Skeletal muscle tissue (tissue), 4 donors: ENCODE data around the gene HOXA1. TPM values are rescaled to one million over a fixed set of nuclear protein-coding genes. Genes with fewer than 3 reads are reported as not detected.

Source experiments
- H3K27ac ChIP-seq: one replicate; pipeline ENCODE4 v1.7.0; 2013; ENCODE audit warnings: mild to moderate bottlenecking, low read depth, low read length, inconsistent platforms
- H3K27me3 ChIP-seq, 3 donors: one replicate each; pipeline ENCODE4 v1.7.0; 2013; ENCODE audit warnings: low read length in 3 of 3; ENCODE audit not compliant: control insufficient read depth in 3 of 3, insufficient read depth in 3 of 3
- H3K36me3 ChIP-seq, 3 donors: one replicate each; pipeline ENCODE4 v1.7.0; 2013; ENCODE audit warnings: low read length in 3 of 3; ENCODE audit not compliant: control insufficient read depth in 3 of 3, insufficient read depth in 3 of 3
- H3K4me1 ChIP-seq, 3 donors: one replicate each; pipeline ENCODE4 v1.7.0; 2013; ENCODE audit warnings: low read length in 3 of 3, mild to moderate bottlenecking in 3 of 3; ENCODE audit not compliant: control insufficient read depth in 3 of 3, insufficient read depth in 3 of 3
- H3K4me3 ChIP-seq, 3 donors: one replicate each; pipeline ENCODE4 v1.7.0; 2013; ENCODE audit warnings: low read length in 3 of 3
- H3K9ac ChIP-seq, 3 donors: one replicate each; pipeline ENCODE4 v1.7.0; 2013; ENCODE audit warnings: low read length in 3 of 3, mild to moderate bottlenecking in 3 of 3, moderate library complexity in 2 of 3, low read depth in 1 of 3
- H3K9me3 ChIP-seq, 3 donors: one replicate each; pipeline ENCODE4 v1.7.0; 2013; ENCODE audit warnings: low read length in 3 of 3; ENCODE audit not compliant: control insufficient read depth in 3 of 3
- total RNA-seq: library from RNA; depleted of rRNA; stranded (reverse); fragments of >200 nt; gene quantifications from one replicate; pipeline ENCODE4 v1.2.3, GENCODE V29; 2014
- donor health status: Osteomylitis.

HOXA1 gene
- total RNA-seq, 1 donor from 2014 or later, result not detected

DNA sequence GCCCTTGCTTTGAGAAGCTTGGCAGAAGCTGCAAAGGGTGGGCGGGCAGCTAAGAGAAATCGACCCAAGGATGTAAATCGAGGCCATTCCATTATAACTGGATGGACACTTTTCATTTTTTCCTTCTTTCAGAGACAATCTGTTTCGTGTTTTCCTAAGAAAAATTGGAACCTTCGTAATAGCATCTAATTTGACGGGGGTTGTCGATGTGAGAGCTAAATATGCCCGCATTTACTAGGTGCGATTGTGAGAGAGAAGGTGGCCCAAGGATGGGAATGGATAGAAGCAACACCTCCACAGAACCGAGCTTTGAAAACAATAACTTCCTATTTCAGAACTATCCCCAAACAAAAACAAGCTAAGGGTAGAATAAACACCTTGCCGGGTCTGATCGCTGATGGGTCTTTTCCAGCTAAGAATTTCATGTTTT lies 35.6 kb upstream of the HOXA1 start:
- no peaks in the 10 kb centered on the region for H3K9me3 ChIP-seq
- peaks cover 0 to 4% (median 0%) of the 10 kb centered on the region in 3 donors for H3K36me3 ChIP-seq
- peaks cover 43 to 69% (median 69%) of the 10 kb centered on the region in 3 donors for H3K4me1 ChIP-seq
- H3K27me3 ChIP-seq, result no peaks in the 10 kb centered on the region
- H3K4me3 ChIP-seq, result peak overlapping the region; percentile 84 to 91 (median 87)
- H3K27ac ChIP-seq, result peak overlapping the region; percentile 64
- H3K9ac ChIP-seq, result peak overlapping the region; percentile 81 to 84 (median 82)

DNA sequence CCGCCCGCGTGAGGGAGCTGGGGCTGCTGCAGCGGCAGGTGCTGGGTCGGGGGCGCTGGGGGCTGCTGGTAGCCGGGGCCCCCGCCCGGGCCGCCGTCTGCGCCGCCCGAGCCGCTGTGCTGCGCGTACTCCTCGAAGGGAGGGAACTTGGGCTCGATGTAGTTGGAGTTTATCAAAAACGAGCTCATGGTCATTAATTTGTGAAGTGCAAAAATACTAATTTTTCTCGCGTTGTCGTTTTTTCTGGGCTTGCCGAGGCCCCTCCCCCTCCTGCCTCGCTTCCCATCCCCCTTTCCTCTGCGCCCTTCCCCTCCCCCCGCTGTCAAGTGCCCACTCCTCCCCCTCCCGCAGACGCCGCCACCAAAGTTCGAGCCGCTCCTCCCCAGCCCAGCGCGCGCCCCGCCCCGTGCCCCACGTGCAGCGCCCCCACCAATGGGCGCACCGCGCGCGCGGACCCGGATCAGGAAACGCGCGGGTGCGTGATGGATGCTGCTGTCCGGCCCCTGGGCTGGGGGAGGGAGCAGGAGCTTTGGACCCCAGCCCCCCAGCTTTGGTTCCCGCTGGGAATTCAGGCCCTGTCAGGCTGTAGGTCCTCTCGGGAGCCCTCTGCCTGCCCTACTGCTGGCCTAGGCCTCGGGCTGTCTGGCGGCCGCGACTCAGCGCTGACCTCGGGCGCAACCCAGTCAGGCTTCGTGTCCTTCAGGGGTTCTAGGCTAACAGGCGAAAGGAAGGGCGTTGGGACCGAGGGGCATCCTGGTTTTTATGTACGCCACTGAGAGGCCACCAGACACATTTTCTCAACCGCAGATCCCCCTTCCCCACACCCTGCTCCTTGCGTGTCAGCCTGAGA lies 35.0 kb upstream of the HOXA1 start, which contains the start of gene HOXA4:
Gene HOXA4, minus strand, starts transcription at position 218 of the 850 bp plus-strand sequence. Its CDS starts 24 bp downstream, at position 194.
- H3K9ac ChIP-seq, result peak within 1 kb of the TSS; percentile 83 to 90 (median 84)
- H3K36me3 ChIP-seq, result peaks cover 0 to 4% (median 0%) of the 10 kb centered on the region in 3 donors
- H3K27ac ChIP-seq, result peak within 1 kb of the TSS; percentile 74
- peaks cover 45 to 69% (median 68%) of the 10 kb centered on the region in 3 donors for H3K4me1 ChIP-seq
- no peaks in the 10 kb centered on the region for H3K9me3 ChIP-seq
- no peaks in the 10 kb centered on the region for H3K27me3 ChIP-seq
- H3K4me3 ChIP-seq, result peak within 1 kb of the TSS; percentile 84 to 91 (median 87)

DNA sequence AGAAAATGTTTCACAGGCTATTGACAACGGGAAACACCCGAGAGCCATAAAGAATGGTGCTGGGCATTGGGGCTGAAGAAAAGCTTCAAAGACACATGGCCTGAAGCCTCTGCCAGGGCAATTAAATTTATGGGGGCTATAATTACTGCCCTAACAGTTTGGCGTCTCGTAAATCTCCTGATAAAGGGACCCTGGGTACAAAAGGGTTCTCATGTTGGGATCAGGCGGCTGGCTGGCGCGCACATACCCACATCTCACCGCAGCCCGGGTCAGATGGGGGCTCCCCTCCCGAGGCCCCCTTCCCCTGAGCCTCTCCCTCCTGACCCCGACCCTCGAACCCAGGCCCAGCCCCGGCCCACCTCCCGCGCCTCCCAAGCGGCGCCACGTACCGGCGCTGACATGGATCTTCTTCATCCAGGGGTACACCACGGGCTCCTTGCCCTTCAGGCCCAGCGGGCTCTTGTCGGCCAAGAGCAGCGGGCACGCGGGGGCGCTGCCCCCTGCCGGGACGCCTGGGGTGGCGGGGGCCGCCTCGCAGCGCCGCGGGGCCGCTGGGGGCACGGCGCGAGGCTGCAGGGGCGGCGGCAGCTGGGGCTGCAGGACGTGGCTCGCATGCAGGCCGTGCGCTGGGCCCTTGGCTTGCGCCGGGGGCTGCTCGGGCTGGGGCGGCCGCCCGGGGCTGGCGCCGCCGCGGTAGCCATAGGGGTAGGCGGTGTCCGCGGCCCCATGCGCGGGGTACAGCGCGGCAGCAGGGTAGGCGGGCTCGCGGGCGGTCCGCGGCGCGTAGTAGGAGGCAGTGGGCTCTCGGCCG lies 34.1 kb upstream of the HOXA1 start:
- H3K9me3 ChIP-seq, result no peaks in the 10 kb centered on the region
- peaks cover 51 to 69% (median 68%) of the 10 kb centered on the region in 3 donors for H3K4me1 ChIP-seq
- H3K4me3 ChIP-seq, result peak overlapping the region; percentile 76 to 91 (median 87)
- H3K27ac ChIP-seq, result peak overlapping the region; percentile 74
- no peaks in the 10 kb centered on the region for H3K27me3 ChIP-seq
- H3K36me3 ChIP-seq, result peaks cover 0 to 4% (median 2%) of the 10 kb centered on the region in 3 donors
- peak overlapping the region; percentile 75 to 90 (median 83) for H3K9ac ChIP-seq

DNA sequence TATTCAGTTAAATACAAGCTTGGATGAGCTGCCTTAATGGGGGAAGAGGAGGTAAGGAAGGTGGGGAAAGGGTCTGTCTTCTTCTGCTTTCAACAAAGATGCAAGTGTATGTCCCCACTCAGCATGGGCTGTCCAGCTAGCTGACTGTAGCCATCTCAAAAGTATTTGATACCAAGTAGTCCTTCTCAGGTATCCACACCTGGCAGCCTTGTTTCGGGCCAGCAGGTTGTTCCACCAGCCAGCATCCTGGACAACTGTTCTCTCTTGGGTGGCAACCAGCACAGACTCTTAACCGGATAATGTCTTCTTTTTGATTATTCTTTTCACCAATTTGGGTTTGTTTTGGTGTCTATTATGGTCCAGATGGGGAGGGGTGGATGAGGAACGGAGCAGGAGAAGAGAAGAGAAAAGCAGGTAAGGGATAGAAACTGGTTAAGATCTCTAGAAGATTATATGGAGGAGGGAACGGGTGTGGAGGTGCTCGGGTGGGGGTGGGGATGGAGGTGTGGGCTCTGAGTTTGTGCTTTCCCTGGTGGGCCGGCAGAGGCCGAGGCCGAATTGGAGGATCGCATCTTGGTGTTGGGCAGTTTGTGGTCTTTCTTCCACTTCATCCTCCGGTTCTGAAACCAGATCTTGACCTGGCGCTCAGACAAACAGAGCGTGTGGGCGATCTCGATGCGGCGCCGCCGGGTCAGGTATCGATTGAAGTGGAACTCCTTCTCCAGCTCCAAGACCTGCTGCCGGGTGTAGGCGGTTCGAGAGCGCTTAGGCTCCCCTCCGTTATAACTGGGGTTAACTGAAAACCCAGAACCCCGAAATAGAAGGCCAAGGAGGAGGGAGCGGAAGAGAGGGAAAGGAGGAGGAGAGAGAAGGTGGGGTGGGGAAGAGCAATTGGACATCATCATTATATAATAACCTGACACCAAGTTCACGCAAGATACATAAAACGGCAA lies 33.3 kb upstream of the HOXA1 start:
- Histone ChIP-seq H3K9ac (peak overlapping the region; percentile 75 to 90 (median 83)), H3K4me3 (peak overlapping the region; percentile 69 to 91 (median 87)), H3K9me3 (no peaks in the 10 kb centered on the region), H3K4me1 (peaks cover 43 to 61% (median 60%) of the 10 kb centered on the region in 3 donors), H3K27ac (peak overlapping the region; percentile 74), H3K36me3 (peaks cover 0 to 4% (median 3%) of the 10 kb centered on the region in 3 donors), H3K27me3 (no peaks in the 10 kb centered on the region)

DNA sequence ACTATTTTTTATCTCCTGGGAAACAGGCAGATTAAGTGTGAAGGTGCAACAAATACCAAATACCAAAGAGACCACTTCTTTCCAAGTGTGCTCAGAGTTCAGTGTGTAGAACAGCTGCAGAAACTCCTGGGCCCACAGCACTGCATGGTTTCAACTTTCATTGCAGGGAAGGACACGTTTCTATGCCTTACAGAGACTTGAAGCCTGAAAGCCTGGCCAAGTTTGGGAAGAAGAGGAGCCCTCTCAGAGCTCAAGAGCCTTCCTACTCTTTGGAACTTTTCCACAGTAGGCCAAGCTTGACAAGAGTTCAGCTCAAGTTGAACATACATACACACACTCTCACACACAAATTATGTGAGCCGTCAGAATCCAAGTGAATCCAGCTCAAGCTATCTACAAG lies 32.2 kb upstream of the HOXA1 start:
- peaks cover 39 to 51% (median 50%) of the 10 kb centered on the region in 3 donors for H3K4me1 ChIP-seq
- H3K4me3 ChIP-seq, result peak overlapping the region in 1 of 3 donors; percentile 6
- no peaks in the 10 kb centered on the region for H3K9me3 ChIP-seq
- peak overlapping the region; percentile 3 for H3K27ac ChIP-seq
- H3K36me3 ChIP-seq, result peaks cover 0 to 4% (median 3%) of the 10 kb centered on the region in 3 donors
- no peaks in the 10 kb centered on the region for H3K27me3 ChIP-seq
- no peak overlapping the region for H3K9ac ChIP-seq

DNA sequence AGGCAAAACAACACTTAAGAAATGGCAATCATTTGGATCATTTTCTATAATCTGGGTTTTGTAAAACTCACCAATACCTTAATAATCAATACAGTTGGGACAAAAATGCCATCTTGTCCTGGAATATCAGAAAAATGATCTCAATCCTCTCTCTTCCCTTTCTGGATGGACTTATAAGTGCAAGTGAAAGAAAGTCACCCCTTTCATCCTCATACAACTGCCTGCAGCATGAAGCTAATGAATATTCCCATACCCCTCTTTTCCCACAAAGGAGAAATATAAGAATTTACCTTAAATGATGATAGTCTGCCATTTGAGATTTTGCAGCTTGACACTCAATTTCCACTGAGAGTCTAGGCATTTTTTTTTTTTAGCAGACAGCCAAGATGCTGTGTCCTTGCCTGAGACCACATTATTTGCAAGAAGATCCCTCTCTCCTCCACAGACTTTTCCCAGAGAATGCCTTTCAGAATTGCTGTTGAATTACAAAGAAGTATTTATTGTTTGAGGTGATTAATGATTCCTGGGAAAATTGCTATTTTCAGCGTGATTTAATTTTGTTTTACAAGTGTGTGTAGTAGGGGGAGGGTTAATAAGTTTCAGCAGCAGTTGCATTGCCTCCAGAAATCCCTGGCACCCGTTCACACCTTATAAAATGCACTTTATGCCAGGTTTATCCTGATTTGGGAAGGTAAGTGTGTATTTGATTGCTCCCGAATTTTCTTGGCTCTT lies 31.0 kb upstream of the HOXA1 start:
- peaks cover 39 to 50% (median 49%) of the 10 kb centered on the region in 3 donors for H3K4me1 ChIP-seq
- H3K4me3 ChIP-seq, result no peak overlapping the region
- no peak overlapping the region for H3K27ac ChIP-seq
- H3K36me3 ChIP-seq, result peaks cover 0 to 6% (median 5%) of the 10 kb centered on the region in 3 donors
- no peaks in the 10 kb centered on the region for H3K9me3 ChIP-seq
- no peaks in the 10 kb centered on the region for H3K27me3 ChIP-seq
- H3K9ac ChIP-seq, result no peak overlapping the region

DNA sequence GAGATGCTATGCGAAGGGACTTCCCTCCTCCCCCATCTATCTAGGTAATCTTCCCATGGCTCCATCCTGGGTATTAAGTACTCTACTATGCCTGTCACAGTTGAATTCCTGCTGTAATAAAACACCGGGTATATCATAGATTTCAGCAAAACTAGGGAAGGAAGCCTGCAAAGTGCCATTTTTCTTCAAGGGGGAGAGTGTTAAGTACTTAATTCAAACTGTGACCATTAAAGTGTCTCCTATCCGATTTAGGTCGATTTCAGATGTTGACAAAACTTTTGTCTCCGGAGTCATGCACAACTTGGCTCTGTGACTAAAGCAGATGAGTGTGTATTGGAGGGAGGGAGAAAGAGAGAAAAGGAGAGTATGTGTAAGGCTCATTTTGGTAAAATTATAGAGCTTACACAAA lies 30.2 kb upstream of the HOXA1 start:
- H3K9ac ChIP-seq, result no peak overlapping the region
- H3K4me1 ChIP-seq, result peaks cover 35 to 52% (median 46%) of the 10 kb centered on the region in 3 donors
- H3K27ac ChIP-seq, result no peak overlapping the region
- no peaks in the 10 kb centered on the region for H3K9me3 ChIP-seq
- peaks cover 0 to 7% (median 5%) of the 10 kb centered on the region in 3 donors for H3K36me3 ChIP-seq
- no peak overlapping the region for H3K4me3 ChIP-seq
- no peaks in the 10 kb centered on the region for H3K27me3 ChIP-seq

DNA sequence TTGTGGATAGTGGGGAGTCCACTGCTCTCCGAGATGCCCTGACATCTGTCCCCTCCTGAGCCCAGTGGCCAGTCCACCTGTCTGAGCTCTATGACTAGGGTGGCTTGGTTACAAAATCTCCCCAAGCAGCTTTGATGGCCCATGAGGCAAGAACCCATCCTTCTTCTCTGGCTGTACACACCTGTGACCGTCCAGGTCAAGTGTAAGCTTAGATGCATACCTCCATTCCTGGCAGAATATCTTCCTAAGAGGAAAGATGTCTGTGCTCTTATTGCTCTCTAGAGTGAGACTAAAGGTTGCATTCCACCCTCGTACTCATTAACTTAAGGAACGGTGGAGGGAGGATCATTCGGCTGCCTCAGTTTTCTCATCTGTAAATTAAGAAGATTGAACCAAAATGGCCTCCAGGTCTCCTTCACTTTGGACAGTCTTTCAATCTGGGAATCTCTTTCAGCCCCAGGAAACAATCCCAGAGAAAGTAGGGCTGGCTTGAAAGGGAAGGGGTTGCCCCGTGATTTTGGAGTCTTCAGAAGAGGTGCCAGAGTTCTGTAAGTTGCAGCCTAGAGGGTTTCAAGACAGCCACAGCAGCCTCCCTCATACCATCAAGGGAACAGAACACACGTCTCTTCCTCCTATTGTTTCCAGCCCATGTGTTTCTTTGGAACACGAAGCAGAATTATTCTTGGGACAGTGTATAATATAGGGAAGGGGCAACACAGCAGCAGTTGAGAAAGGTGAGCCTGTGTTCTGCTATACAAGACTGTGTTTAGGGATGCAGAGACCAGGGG lies 29.3 kb upstream of the HOXA1 start:
- H3K27ac ChIP-seq, result no peak overlapping the region
- peaks cover 0 to 7% (median 5%) of the 10 kb centered on the region in 3 donors for H3K36me3 ChIP-seq
- no peaks in the 10 kb centered on the region for H3K9me3 ChIP-seq
- H3K9ac ChIP-seq, result no peak overlapping the region
- H3K4me3 ChIP-seq, result no peak overlapping the region
- H3K4me1 ChIP-seq, result peaks cover 41 to 59% (median 53%) of the 10 kb centered on the region in 3 donors
- no peaks in the 10 kb centered on the region for H3K27me3 ChIP-seq
